Vagina (tissue), 2 donors: Measurements from ENCODE around the gene PPEF1. TPM values are rescaled to one million over a fixed set of nuclear protein-coding genes. Genes with fewer than 3 reads are reported as not detected.
A peak's percentile ranks its signal among the peaks of the same experiment; 100 is the strongest.

Experiments
- DNase-seq, 2 donors: peaks; one replicate each; pipeline ENCODE4 v3.0.0-alpha.2; 2017; ENCODE audit errors: extremely low spot score in 2 of 2
- H3K27ac ChIP-seq: fragments of 200-600 bp; sonication (generic); one replicate; pipeline ENCODE4 v1.5.1; 2019
- H3K27me3 ChIP-seq: fragments of 200-600 bp; sonication (generic); one replicate; pipeline ENCODE4 v1.5.1; 2019
- H3K36me3 ChIP-seq, 2 donors: fragments of 200-600 bp; sonication (generic); one replicate each; pipeline ENCODE4 v1.5.1; 2017 to 2019
- H3K4me1 ChIP-seq: fragments of 200-600 bp; sonication (generic); one replicate; pipeline ENCODE4 v1.5.1; 2019
- H3K4me3 ChIP-seq, 2 donors: fragments of 200-600 bp; sonication (generic); 1 replicate in 1 of 2; 2 replicates in 1 of 2; pipeline ENCODE4 v1.5.1; 2016 to 2019
- H3K9me3 ChIP-seq: fragments of 200-600 bp; sonication (generic); one replicate; pipeline ENCODE4 v1.5.1; 2019
- POLR2A ChIP-seq, 2 donors: fragments of 450-650 bp; IDR thresholded peaks; one replicate each; pipeline ENCODE4 v1.6.1; 2017; ENCODE audit warnings: antibody characterized with exemption in 2 of 2, mild to moderate bottlenecking in 2 of 2, moderate library complexity in 2 of 2
- POLR2AphosphoS5 ChIP-seq, 2 donors: sonication (generic); formaldehyde crosslinking; IDR thresholded peaks; one replicate each; pipeline ENCODE4 v1.9.0; 2017; ENCODE audit warnings: antibody characterized with exemption in 2 of 2, mild to moderate bottlenecking in 2 of 2, low read depth in 1 of 2; ENCODE audit not compliant: insufficient read depth in 1 of 2
- intact Hi-C: fragments of 100-400 bp; cut with DNase I; formaldehyde crosslinking; loops from one replicate; pipeline ENCODE4 v1.15.1; 2023
- total RNA-seq: library from RNA; depleted of rRNA; stranded (reverse); fragments of >200 nt; gene quantifications from one replicate; pipeline ENCODE4 v1.2.3, GENCODE V29; 2016
- TF ChIP-seq, protein P1 (sequence below), 3 experiments: fragments of 450-650 bp in 2 of 3; fragments of 200-600 bp in 1 of 3; sonication (generic) in 1 of 3; IDR thresholded peaks; one replicate each; pipeline ENCODE4 v1.5.1; 2017 to 2019; ENCODE audit warnings: antibody characterized with exemption in 3 of 3, mild to moderate bottlenecking in 2 of 3, moderate library complexity in 2 of 3

Gene PPEF1
- total RNA-seq, 1 donor from 2014 or later, result not detected

DNA sequence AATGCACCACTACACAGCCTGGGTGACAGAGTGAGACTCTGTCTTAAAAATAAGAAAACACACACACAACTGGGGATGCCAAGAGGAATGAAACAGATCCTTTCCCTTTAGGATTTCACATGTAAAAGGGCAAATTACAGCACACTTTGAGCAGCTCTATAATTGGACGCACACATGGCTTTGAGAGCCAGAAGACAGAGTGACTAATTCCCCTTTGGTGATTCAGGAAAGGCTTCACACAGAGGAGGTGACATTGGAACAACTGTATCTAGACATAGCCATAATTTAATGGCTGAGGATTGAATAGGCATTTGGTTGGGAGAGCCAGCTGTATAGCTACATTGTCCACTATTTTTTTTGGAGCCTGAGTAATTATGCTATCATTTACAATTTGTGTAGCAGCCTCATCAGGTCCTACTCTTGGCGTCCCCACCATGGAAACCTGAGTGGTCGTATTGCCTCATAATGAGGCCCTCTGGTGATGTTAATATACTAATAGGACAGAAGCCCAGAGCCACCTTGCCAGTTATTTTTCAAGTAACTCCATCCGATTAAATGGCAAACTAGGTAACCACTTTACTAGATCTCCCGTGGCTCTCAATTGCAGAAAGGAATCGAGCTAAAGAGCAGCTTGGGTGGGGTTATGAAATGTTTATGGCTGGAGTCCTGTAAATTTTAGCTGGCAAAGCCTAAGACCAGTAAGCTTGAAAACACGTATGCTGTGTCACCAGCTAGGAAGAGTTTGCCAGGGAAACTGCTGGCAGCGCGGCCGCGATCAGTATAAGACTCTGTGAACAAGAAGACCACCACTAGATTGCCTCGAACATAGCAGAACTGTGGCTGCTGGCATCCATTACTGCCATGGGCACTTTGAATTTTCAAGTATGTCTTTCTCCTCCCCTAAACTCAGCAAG lies 8.5 kb upstream of the PPEF1 start:
- Histone ChIP-seq H3K4me1 (peaks cover 11% of the 10 kb centered on the region), H3K36me3 (no peaks in the 10 kb centered on the region), H3K4me3 (no peak overlapping the region), H3K9me3 (no peaks in the 10 kb centered on the region), H3K27me3 (no peaks in the 10 kb centered on the region), H3K27ac (no peak overlapping the region)
- DNase-seq, result peak in 1 of 2 donors; percentile 37
- intact Hi-C loops, result no loop called here
- TF ChIP-seq, protein P1, sequence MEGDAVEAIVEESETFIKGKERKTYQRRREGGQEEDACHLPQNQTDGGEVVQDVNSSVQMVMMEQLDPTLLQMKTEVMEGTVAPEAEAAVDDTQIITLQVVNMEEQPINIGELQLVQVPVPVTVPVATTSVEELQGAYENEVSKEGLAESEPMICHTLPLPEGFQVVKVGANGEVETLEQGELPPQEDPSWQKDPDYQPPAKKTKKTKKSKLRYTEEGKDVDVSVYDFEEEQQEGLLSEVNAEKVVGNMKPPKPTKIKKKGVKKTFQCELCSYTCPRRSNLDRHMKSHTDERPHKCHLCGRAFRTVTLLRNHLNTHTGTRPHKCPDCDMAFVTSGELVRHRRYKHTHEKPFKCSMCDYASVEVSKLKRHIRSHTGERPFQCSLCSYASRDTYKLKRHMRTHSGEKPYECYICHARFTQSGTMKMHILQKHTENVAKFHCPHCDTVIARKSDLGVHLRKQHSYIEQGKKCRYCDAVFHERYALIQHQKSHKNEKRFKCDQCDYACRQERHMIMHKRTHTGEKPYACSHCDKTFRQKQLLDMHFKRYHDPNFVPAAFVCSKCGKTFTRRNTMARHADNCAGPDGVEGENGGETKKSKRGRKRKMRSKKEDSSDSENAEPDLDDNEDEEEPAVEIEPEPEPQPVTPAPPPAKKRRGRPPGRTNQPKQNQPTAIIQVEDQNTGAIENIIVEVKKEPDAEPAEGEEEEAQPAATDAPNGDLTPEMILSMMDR (IDR thresholded peaks at IDR 0.05), result no peak
- TF ChIP-seq POLR2AphosphoS5 (IDR thresholded peaks at IDR 0.05; ENCODE audit: insufficient read depth in 1 of 2, low read depth in 1 of 2), result no peak
- no peak for TF ChIP-seq POLR2A (IDR thresholded peaks at IDR 0.05)

DNA sequence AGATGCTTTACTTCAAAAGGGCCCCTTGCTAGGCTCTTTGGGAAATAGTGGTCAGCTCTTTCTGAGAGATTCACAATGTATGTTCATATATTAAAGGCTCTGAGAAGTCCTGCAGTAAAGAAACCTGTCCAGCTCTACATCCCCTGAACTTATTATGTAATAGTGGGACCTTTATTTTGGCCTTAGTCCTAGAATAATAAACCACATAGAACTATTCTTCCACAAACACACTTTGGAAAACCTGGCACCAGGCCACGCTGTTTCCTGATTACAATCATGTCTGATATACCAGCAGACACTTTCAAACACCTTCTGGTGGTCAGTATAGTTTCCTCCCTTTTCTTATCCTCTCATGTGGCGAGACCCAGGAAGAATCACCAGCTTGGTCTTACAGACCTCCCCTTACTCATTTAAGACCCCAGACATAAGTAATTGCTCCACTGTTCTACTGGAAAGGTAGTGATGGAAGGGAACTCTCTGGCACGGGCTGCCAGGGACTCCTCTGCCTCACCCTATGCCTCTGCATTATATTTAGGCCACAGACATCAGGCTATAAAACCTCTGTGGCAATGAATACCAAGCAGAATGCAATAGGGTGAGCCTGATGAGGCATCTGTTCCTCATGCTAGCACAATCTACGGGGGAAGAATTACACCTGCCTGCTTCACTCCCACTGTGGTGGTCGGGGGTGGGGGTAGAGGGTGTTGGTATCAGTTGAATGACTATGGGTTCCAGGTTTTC lies 5.7 kb upstream of the PPEF1 start:
- no peak overlapping the region for H3K27ac ChIP-seq
- no peak for DNase-seq

DNA sequence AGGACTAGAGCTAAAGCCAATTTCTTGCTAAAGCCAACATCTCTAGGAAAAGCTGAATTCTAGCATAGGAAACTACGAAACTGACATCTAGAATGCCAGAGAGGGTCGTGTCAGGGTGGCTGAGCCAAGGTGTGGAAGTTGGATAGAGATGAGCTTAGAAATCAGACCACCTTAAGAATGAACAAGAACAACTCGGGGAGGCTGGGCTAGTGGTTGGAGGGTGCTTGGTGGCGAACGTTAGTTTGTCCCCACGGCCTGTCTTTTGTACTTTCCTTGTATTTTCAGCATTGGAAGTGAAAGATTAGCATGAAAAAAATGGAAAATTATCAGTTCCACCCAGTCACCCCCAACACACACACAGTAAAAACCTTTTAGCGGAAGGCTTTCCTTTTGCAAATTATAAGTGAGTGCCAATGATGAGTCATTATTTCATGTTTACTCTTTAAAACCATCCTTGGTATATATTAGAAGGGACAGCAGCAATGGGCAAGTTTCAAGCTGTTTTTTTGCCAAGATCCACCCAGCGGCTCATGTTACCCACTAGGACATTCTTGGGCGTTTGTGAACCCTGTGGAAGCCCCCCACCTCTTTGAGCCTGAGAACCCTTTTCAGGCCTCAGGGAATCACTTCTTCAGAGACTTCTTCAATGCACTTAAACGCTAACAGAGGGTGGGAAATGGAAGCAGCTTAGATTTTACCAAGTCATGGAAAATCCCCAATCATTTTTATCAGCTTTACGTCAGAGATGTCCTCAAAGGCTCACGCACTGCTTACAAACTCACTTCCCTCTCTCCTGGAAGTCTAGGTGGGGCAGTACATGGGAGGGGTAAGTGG lies 4.9 kb upstream of the PPEF1 start:
- peak in 1 of 2 donors; percentile 74 for DNase-seq
- no peaks in the 10 kb centered on the region for H3K9me3 ChIP-seq
- peaks cover 11% of the 10 kb centered on the region for H3K4me1 ChIP-seq
- TF ChIP-seq POLR2A (IDR thresholded peaks at IDR 0.05) (no peak), POLR2AphosphoS5 (IDR thresholded peaks at IDR 0.05; ENCODE audit: insufficient read depth in 1 of 2, low read depth in 1 of 2) (no peak)
- TF ChIP-seq, protein P1 (IDR thresholded peaks at IDR 0.05), result no peak
- no peak overlapping the region for H3K4me3 ChIP-seq
- intact Hi-C loops, result no loop called here
- H3K36me3 ChIP-seq, result no peaks in the 10 kb centered on the region
- no peaks in the 10 kb centered on the region for H3K27me3 ChIP-seq
- peak overlapping the region; percentile 40 for H3K27ac ChIP-seq

More for the DNA sequence above, 5.7 kb upstream of the PPEF1 start:
- no peaks in the 10 kb centered on the region for H3K36me3 ChIP-seq
- no peaks in the 10 kb centered on the region for H3K9me3 ChIP-seq
- intact Hi-C loops, result no loop called here
- H3K4me1 ChIP-seq, result peaks cover 11% of the 10 kb centered on the region
- H3K27me3 ChIP-seq, result no peaks in the 10 kb centered on the region
- TF ChIP-seq, protein P1 (IDR thresholded peaks at IDR 0.05), result no peak
- TF ChIP-seq POLR2A (IDR thresholded peaks at IDR 0.05) (no peak), POLR2AphosphoS5 (IDR thresholded peaks at IDR 0.05; ENCODE audit: insufficient read depth in 1 of 2, low read depth in 1 of 2) (no peak)
- H3K4me3 ChIP-seq, result no peak overlapping the region

DNA sequence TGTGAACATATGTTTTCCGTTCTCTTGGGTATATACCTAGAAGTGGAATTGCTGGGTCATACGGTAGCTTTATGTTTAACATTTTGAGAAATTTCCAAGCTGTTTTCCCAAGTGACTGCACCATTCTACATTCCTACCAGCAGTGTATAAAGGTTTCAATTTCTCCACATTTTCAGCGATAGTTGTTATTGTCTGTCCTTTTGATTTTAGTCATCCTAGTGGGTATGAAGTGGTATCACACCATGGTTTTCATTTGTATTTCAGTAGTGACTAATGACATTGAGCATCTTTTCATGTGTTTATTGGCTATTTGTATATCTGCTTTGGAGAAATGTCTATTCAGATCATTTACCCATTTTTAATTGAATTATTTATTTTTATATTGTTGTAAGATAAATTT lies 2.4 kb downstream of the PPEF1 start:
- no peak for DNase-seq
- no peak for TF ChIP-seq POLR2A (IDR thresholded peaks at IDR 0.05)
- TF ChIP-seq, protein P1 (IDR thresholded peaks at IDR 0.05), result no peak
- no peak for TF ChIP-seq POLR2AphosphoS5 (IDR thresholded peaks at IDR 0.05; ENCODE audit: insufficient read depth in 1 of 2, low read depth in 1 of 2)
- Histone ChIP-seq H3K9me3 (no peaks in the 10 kb centered on the region), H3K27ac (no peak overlapping the region), H3K27me3 (no peaks in the 10 kb centered on the region), H3K36me3 (no peaks in the 10 kb centered on the region), H3K4me3 (no peak overlapping the region), H3K4me1 (no peaks in the 10 kb centered on the region)
- intact Hi-C loops, result no loop called here
